ENCODE measurements around the gene PTGFRN. TPM values are rescaled to one million over a fixed set of nuclear protein-coding genes. Genes with fewer than 3 reads are reported as not detected.

Gene PTGFRN
- total and polyA plus RNA-seq, 9 of the 15 experiments (the other 6 are each of a cell fraction or from before 2014, with no cell fraction given) = 17.3 to 33.1 (median 25.7) TPM

DNA sequence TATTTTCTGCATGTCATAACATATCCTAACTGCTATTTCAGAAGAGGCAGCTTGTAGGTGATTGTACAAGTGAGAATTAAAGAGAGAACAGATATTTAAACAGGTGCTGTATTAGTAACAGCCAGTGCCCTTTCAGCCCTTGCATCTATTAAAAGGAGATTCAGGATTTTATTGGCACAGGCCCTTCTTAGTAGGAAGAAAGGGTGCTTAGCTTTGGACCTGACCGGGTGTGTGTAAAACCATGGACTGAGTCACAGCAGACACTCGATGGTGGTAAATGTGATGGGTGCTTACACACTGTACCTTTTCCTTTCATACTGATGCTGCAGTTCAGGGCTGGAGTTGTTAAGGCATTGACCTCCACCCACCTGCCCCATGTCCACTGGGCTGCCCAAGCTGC is 79.2 kb downstream of the PTGFRN start:
- no peak for FAIRE-seq
- ChIA-PET CTCF (ENCODE audit: low intra/inter-chr PET ratio) (interaction anchor here (0.6 kb wide), 1 partner anchor 303 kb away, joined by 3 read pairs; no protein-coding TSS in a partner anchor), POLR2A (no interaction called here)
- no peak overlapping the region for H3K4me3 ChIP-seq
- no peaks in the 10 kb centered on the region for H3K79me2 ChIP-seq (ENCODE audit: control insufficient read depth, insufficient read depth, low read length)
- in situ Hi-C loops (cut with MboI) (no loop called here), intact Hi-C loops (cut with micrococcal nuclease) (no loop called here)
- WGBS (ENCODE audit: insufficient coverage, low coverage, missing lambda C conversion rate) = 44% methylated on average over 1 of the region's 2 CpGs
- no peaks in the 10 kb centered on the region for H4K20me1 ChIP-seq (replicated peaks; ENCODE audit: control insufficient read depth, insufficient read depth, low read length)
- no peak overlapping the region for H3K27ac ChIP-seq (ENCODE audit: extremely low read depth, low read depth, low read length)
- TF ChIP-seq SREBF2 (CRISPR knock-in tag; IDR thresholded peaks at IDR 0.05) (no peak), GTF2E2 (tag; IDR thresholded peaks at IDR 0.05) (no peak), SAFB (IDR thresholded peaks at IDR 0.05; ENCODE audit: borderline replicate concordance, low read depth, low read length) (no peak), ZKSCAN3 (CRISPR knock-in tag; IDR thresholded peaks at IDR 0.05) (no peak), MCM3 (IDR thresholded peaks at IDR 0.05) (no peak), TCF3 (CRISPR knock-in tag; IDR thresholded peaks at IDR 0.05) (no peak), POLR2A (conservative IDR thresholded peaks at IDR 0.05) (no peak), TAF7 (tag; IDR thresholded peaks at IDR 0.05) (no peak), ZNF408 (CRISPR knock-in tag; IDR thresholded peaks at IDR 0.05; ENCODE audit: low read depth) (no peak), RFX1 (IDR thresholded peaks at IDR 0.05) (no peak)
- H3K9ac ChIP-seq (ENCODE audit: insufficient read depth in 1 of 2, low read depth in 2 of 2, low read length in 2 of 2) = no peak overlapping the region
- H3K4me1 ChIP-seq (replicated peaks in 1 of 2; ENCODE audit: control insufficient read depth in 2 of 2, insufficient read depth in 2 of 2, low read length in 2 of 2) = peaks cover 7 to 13% of the 10 kb centered on the region in 2 experiments
- H3K36me3 ChIP-seq (ENCODE audit: control insufficient read depth, insufficient read depth, low read length) = peaks cover 24% of the 10 kb centered on the region; the same call in 2 of the 3 replicates
- H3K9me3 ChIP-seq (replicated peaks; ENCODE audit: control insufficient read depth, insufficient read depth, low read depth, low read length) = no peaks in the 10 kb centered on the region
- DNase-seq (ENCODE audit: extremely low read depth in 1 of 4, low spot score in 3 of 4) = no peak
- H3K4me2 ChIP-seq (ENCODE audit: insufficient read depth, low read length) = no peak overlapping the region
- H3K9me1 ChIP-seq (ENCODE audit: control insufficient read depth, insufficient read depth, low read length) = no peaks in the 10 kb centered on the region
- no peak for ATAC-seq
- H2AFZ ChIP-seq (ENCODE audit: low read depth, low read length) = no peak overlapping the region
- no TSS peak for BruUV-seq (replicated peaks)
- H3K27me3 ChIP-seq (ENCODE audit: control insufficient read depth in 2 of 2, insufficient read depth in 2 of 2, low read length in 2 of 2) = no peaks in the 10 kb centered on the region
